ENCODE data around the gene ZCCHC24. TPM values are rescaled to one million over a fixed set of nuclear protein-coding genes. Genes with fewer than 3 reads are reported as not detected.

Gene ZCCHC24
- total RNA-seq, 1 donor from 2014 or later = 6.3 TPM

GRCh38 chr10:79361726-79362397 is 83.6 kb downstream of the ZCCHC24 start:
- no peak for DNase-seq (ENCODE audit: low read depth)

GRCh38 chr10:79360499-79361342 is 84.7 kb downstream of the ZCCHC24 start:
- DNase-seq (ENCODE audit: low read depth) = no peak

GRCh38 chr10:79359816-79360498 is 85.5 kb downstream of the ZCCHC24 start:
- DNase-seq (ENCODE audit: low read depth) = no peak

GRCh38 chr10:79358811-79359210 is 86.6 kb downstream of the ZCCHC24 start:
- DNase-seq (ENCODE audit: low read depth) = no peak

DNA sequence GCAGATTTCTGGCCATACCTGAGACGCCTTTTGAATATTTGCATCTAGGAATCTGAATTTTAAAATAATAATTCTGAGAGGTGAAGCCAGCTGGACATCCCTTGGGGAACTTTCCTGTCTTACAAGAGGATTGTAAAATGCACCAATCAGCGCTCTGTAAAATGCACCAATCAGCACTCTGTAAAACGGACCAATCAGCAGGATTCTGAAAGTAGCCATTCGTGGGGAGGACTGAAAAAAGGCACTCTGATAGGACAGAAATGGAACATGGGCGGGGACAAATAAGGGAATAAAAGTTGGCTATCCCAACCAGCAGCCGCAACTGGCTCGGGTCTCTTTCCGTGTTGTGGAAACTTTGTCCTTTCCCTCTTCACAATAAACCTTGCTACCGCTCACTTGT is 88.2 kb downstream of the ZCCHC24 start:
- DNase-seq (ENCODE audit: low read depth) = no peak

DNA sequence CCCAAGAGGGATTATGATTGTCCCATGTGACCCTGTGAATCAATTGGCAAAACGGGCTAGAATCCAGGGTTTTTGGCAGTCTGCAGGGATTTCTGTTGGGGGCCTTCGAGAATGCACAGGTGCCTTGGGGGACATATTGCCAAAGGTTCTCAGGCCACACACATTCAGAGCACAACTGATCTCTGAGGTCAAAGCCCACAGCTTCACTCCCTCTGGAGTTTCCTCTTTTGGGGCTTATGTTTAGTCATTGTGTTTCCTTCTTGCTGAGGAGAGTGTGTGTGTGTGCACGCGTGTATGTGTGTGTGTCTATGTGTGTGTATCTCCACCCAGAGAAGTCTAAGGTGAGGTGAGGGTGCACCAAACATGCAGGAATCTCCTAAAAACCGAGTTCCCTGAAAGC is 89.3 kb downstream of the ZCCHC24 start:
- no peak for DNase-seq (ENCODE audit: low read depth)

DNA sequence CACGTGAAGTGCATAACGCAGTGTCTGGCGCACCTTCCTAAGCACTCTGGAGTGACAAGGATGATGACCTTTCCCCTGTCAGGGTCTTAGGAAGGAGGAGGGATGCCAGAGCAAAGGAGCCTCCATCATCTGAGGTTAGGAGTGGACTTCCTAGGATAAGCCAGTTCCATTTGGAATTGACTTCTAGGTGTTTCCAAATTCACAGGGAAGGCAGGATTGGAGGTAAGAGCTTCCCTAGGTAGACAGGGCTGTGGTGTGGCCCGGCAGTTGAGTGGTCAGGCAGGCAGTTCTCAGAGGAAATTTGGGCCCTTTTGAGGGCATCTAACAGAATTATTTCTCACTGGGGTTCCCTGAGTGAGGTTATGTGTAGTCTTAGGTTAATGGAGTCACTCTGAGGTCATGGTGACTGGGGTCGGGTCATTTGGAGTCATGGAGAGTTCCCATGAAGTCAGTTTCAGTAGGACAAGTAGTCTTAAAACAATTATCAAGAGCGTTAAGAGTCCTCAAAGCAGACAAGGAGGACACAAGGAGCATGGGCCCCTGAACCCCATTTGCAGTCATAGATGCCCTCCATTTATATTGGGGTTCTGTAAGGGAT is 89.9 kb downstream of the ZCCHC24 start:
- no peak for DNase-seq (ENCODE audit: low read depth)

- no peak for DNase-seq (ENCODE audit: low read depth)
These were observed 90.8 kb downstream of the ZCCHC24 start for GRCh38 chr10:79354615-79355014.

DNA sequence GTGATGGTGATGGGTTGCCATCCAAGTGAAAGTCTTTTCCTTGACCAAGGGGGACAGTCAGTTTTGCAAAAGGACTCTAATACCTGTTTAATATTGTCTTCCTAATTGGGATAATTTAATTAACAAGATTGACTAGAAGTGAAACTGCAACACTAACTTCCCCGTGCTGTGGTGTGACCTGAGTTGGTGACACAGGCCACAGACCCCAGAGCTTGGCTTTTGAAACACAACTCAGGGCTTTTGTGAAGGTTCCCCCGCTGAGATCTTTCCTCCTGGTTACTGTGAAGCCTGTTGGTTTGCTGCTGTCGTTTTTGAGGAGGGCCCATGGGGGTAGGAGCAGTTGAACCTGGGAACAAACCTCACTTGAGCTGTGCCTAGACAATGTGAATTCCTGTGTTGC is 91.3 kb downstream of the ZCCHC24 start:
- DNase-seq (ENCODE audit: low read depth) = no peak

DNA sequence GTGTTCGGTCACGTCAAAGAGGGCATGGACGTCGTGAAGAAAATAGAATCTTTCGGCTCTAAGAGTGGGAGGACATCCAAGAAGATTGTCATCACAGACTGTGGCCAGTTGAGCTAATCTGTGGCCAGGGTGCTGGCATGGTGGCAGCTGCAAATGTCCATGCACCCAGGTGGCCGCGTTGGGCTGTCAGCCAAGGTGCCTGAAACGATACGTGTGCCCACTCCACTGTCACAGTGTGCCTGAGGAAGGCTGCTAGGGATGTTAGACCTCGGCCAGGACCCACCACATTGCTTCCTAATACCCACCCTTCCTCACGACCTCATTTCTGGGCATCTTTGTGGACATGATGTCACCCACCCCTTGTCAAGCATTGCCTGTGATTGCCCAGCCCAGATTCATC is 91.7 kb downstream of the ZCCHC24 start:
- no peak for DNase-seq (ENCODE audit: low read depth)

GRCh38 chr10:79353000-79353406 is 92.4 kb downstream of the ZCCHC24 start:
- DNase-seq (ENCODE audit: low read depth) = no peak

DNA sequence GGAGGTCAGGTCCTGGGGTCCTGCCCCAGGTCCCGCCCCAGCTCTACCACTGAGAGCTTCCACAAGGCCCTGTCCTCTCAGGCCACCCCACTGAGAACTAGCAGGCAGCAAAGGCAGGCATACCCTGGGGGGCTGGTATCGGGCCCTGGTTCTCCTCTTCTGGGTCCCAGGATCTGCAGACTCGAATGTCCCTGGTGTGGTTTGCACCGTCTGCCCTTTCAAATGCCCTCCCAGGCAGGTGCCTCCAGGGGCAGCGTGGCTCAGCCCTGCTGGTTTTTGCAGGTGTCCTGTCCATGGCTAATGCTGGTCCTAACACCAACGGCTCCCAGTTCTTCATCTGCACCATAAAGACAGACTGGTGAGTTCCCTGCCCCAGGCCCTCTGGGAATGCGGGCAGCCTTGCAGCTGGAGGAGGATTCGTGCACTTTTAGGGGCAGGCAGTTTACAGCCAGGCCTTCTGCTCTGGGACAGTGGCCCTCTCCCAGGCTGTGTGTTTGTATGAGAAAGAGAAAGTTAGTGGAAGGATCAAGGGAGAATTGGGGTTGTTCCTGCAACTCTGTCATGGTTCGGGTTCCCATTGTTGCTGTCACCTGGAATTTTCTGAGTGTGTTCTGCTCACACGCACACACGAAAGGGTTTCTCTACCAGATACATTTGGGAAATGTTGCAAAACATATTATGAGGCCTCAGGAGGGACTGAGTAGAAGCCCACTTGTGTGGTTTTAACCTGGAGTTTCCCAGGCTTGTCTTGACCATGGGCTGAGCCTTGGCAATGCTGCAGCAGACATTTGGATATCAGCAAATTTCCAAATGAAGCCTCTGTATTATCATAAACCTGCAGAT is 93.2 kb downstream of the ZCCHC24 start:
- DNase-seq (ENCODE audit: low read depth) = no peak

DNA sequence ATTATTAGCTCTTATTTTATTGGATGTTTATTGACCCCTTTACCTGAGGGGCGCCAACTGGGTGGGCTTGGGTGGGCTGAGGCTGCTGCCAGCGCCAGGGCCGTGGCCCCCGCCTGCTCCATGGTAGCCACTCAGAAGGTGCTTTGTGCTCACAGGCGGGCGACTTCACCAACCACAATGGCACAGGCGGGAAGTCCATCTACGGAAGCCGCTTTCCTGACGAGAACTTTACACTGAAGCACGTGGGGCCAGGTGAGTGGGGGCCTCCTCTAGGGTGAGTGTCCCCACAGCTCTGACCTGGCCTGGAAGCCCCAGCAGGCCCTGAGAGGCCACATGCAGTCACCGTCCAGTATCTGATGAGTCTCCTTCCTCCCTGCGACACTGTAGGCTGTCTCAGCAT is 94.1 kb downstream of the ZCCHC24 start:
- DNase-seq (ENCODE audit: low read depth) = no peak

GRCh38 chr10:79350407-79351154 is 94.8 kb downstream of the ZCCHC24 start:
- DNase-seq (ENCODE audit: low read depth) = no peak

DNA sequence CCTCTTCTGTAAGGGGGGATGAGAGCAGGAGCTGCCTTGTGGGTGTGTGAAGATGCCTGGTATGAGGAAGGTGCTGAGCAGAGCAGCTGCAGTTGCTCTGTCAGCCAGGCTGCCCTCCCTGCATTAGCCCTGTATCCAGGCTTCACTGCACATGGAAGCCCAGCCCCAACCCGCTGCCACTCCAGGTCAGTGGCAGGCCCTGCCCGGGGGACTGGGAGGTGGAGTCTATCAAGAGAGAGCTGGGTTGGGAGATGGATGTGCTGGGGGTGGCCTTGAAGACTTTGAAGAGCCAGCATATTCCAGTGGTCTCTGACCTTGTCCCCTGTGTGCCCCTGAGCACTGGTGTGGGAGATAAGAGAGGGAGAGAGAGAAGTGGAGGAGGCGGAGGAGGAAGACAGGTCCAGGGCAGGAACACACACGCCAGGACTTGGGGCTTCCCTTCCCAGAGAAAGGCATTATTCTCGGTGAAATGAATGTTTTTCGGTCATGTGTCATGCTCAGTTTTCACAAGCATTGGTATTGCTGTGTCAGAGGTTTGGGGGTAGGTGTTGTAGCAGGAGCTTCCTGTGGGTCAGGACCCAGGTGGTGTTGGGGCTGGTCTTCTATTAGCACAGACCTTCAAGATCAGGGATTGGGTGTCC is 95.5 kb downstream of the ZCCHC24 start:
- peak; percentile 32 for DNase-seq (ENCODE audit: low read depth)

- no peak for DNase-seq (ENCODE audit: low read depth)
These were observed 96.3 kb downstream of the ZCCHC24 start for GRCh38 chr10:79349072-79349491.

GRCh38 chr10:79348640-79348988 is 96.8 kb downstream of the ZCCHC24 start:
- DNase-seq (ENCODE audit: low read depth) = no peak

- DNase-seq (ENCODE audit: low read depth) = peak; percentile 43
These were observed 97.4 kb downstream of the ZCCHC24 start for GRCh38 chr10:79347894-79348639.

DNA sequence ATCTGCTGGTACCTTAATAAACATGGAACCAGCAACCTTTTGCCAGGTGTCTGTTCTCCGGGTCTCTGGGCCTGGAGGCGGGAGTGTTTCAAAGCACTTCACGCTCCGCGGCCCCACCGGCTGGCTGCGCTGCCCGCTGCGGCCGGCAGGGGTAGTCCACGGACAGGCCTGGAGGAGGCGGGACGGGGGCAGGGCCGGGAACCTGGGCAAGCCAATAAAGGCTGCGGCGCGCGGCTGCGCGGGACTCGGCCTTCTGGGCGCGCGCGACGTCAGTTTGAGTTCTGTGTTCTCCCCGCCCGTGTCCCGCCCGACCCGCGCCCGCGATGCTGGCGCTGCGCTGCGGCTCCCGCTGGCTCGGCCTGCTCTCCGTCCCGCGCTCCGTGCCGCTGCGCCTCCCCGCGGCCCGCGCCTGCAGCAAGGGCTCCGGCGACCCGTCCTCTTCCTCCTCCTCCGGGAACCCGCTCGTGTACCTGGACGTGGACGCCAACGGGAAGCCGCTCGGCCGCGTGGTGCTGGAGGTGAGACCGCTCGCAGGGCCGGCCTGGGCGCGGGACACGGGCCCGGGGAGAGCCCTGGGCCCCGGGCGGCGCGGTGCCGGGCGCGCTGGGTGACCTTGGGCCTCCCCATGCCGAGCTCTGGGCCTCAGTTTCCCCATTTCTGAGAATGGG is 98.1 kb downstream of the ZCCHC24 start, which contains the start of gene PPIF:
PPIF (plus strand) TSS at position 244 of the 668 bp plus-strand sequence; CDS start at position 324, 80 bp downstream.
- DNase-seq (ENCODE audit: low read depth) = peak; percentile 69
